ENCODE data around the gene SMAD2. TPM values are rescaled to one million over a fixed set of nuclear protein-coding genes. Genes with fewer than 3 reads are reported as not detected.

SMAD2 gene
- total and polyA plus RNA-seq, 2 experiments from 2014 or later = 30.9 to 90.7 TPM

DNA sequence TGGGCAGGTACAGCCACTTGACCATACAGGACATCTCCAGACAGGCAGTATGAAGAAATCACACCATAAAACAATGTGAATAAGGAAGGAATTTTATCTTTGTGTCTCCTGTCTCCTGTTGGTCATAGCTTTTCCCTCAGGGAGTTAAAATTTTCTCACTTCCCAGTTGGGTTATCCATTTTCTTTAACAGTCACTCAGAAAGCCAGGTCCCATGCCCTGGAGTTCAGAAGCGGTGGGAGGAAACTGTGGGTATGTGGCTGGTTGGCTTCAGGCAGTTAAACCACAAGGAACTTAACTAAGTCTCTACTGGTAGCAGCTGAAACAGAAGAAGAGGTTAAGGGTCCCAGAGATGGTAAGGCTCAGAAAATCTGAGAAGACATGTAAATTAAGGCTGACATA is 6.5 kb upstream of the SMAD2 start:
- no peak overlapping the region for H3K27ac ChIP-seq (ENCODE audit: low read depth)
- TF ChIP-seq ZNF114 (CRISPR knock-in tag; IDR thresholded peaks at IDR 0.05) (no peak), CREB1 (CRISPR knock-in tag; IDR thresholded peaks at IDR 0.05; ENCODE audit: low read depth) (no peak), POLR2AphosphoS5 (IDR thresholded peaks at IDR 0.05; ENCODE audit: low read depth) (no peak), ZNF331 (CRISPR knock-in tag; IDR thresholded peaks at IDR 0.05; ENCODE audit: low read depth) (no peak), JUNB (IDR thresholded peaks at IDR 0.05; ENCODE audit: unreplicated experiment) (no peak), EZH2phosphoT487 (IDR thresholded peaks at IDR 0.05; ENCODE audit: unreplicated experiment) (no peak), NANOG (IDR thresholded peaks at IDR 0.05; ENCODE audit: borderline replicate concordance) (no peak), STAT1 (IDR thresholded peaks at IDR 0.05; ENCODE audit: unreplicated experiment) (no peak), EZH2 (IDR thresholded peaks at IDR 0.05; ENCODE audit: low read depth, unreplicated experiment) (no peak)
- TF ChIP-seq, protein P1, sequence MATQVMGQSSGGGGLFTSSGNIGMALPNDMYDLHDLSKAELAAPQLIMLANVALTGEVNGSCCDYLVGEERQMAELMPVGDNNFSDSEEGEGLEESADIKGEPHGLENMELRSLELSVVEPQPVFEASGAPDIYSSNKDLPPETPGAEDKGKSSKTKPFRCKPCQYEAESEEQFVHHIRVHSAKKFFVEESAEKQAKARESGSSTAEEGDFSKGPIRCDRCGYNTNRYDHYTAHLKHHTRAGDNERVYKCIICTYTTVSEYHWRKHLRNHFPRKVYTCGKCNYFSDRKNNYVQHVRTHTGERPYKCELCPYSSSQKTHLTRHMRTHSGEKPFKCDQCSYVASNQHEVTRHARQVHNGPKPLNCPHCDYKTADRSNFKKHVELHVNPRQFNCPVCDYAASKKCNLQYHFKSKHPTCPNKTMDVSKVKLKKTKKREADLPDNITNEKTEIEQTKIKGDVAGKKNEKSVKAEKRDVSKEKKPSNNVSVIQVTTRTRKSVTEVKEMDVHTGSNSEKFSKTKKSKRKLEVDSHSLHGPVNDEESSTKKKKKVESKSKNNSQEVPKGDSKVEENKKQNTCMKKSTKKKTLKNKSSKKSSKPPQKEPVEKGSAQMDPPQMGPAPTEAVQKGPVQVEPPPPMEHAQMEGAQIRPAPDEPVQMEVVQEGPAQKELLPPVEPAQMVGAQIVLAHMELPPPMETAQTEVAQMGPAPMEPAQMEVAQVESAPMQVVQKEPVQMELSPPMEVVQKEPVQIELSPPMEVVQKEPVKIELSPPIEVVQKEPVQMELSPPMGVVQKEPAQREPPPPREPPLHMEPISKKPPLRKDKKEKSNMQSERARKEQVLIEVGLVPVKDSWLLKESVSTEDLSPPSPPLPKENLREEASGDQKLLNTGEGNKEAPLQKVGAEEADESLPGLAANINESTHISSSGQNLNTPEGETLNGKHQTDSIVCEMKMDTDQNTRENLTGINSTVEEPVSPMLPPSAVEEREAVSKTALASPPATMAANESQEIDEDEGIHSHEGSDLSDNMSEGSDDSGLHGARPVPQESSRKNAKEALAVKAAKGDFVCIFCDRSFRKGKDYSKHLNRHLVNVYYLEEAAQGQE (IDR thresholded peaks at IDR 0.05; ENCODE audit: unreplicated experiment) = no peak
- TF ChIP-seq, protein P2, sequence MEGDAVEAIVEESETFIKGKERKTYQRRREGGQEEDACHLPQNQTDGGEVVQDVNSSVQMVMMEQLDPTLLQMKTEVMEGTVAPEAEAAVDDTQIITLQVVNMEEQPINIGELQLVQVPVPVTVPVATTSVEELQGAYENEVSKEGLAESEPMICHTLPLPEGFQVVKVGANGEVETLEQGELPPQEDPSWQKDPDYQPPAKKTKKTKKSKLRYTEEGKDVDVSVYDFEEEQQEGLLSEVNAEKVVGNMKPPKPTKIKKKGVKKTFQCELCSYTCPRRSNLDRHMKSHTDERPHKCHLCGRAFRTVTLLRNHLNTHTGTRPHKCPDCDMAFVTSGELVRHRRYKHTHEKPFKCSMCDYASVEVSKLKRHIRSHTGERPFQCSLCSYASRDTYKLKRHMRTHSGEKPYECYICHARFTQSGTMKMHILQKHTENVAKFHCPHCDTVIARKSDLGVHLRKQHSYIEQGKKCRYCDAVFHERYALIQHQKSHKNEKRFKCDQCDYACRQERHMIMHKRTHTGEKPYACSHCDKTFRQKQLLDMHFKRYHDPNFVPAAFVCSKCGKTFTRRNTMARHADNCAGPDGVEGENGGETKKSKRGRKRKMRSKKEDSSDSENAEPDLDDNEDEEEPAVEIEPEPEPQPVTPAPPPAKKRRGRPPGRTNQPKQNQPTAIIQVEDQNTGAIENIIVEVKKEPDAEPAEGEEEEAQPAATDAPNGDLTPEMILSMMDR (conservative IDR thresholded peaks at IDR 0.05; ENCODE audit: low read depth in 2 of 2) = no peak
- TF ChIP-seq, protein P3, sequence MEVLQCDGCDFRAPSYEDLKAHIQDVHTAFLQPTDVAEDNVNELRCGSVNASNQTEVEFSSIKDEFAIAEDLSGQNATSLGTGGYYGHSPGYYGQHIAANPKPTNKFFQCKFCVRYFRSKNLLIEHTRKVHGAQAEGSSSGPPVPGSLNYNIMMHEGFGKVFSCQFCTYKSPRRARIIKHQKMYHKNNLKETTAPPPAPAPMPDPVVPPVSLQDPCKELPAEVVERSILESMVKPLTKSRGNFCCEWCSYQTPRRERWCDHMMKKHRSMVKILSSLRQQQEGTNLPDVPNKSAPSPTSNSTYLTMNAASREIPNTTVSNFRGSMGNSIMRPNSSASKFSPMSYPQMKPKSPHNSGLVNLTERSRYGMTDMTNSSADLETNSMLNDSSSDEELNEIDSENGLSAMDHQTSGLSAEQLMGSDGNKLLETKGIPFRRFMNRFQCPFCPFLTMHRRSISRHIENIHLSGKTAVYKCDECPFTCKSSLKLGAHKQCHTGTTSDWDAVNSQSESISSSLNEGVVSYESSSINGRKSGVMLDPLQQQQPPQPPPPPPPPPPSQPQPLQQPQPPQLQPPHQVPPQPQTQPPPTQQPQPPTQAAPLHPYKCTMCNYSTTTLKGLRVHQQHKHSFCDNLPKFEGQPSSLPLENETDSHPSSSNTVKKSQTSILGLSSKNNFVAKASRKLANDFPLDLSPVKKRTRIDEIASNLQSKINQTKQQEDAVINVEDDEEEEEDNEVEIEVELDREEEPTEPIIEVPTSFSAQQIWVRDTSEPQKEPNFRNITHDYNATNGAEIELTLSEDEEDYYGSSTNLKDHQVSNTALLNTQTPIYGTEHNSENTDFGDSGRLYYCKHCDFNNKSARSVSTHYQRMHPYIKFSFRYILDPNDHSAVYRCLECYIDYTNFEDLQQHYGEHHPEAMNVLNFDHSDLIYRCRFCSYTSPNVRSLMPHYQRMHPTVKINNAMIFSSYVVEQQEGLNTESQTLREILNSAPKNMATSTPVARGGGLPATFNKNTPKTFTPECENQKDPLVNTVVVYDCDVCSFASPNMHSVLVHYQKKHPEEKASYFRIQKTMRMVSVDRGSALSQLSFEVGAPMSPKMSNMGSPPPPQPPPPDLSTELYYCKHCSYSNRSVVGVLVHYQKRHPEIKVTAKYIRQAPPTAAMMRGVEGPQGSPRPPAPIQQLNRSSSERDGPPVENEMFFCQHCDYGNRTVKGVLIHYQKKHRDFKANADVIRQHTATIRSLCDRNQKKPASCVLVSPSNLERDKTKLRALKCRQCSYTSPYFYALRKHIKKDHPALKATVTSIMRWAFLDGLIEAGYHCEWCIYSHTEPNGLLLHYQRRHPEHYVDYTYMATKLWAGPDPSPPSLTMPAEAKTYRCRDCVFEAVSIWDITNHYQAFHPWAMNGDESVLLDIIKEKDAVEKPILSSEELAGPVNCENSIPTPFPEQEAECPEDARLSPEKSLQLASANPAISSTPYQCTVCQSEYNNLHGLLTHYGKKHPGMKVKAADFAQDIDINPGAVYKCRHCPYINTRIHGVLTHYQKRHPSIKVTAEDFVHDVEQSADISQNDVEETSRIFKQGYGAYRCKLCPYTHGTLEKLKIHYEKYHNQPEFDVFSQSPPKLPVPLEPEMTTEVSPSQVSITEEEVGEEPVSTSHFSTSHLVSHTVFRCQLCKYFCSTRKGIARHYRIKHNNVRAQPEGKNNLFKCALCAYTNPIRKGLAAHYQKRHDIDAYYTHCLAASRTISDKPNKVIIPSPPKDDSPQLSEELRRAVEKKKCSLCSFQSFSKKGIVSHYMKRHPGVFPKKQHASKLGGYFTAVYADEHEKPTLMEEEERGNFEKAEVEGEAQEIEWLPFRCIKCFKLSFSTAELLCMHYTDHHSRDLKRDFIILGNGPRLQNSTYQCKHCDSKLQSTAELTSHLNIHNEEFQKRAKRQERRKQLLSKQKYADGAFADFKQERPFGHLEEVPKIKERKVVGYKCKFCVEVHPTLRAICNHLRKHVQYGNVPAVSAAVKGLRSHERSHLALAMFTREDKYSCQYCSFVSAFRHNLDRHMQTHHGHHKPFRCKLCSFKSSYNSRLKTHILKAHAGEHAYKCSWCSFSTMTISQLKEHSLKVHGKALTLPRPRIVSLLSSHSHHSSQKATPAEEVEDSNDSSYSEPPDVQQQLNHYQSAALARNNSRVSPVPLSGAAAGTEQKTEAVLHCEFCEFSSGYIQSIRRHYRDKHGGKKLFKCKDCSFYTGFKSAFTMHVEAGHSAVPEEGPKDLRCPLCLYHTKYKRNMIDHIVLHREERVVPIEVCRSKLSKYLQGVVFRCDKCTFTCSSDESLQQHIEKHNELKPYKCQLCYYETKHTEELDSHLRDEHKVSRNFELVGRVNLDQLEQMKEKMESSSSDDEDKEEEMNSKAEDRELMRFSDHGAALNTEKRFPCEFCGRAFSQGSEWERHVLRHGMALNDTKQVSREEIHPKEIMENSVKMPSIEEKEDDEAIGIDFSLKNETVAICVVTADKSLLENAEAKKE (CRISPR knock-in tag; IDR thresholded peaks at IDR 0.05) = no peak
- TF ChIP-seq, protein P4, sequence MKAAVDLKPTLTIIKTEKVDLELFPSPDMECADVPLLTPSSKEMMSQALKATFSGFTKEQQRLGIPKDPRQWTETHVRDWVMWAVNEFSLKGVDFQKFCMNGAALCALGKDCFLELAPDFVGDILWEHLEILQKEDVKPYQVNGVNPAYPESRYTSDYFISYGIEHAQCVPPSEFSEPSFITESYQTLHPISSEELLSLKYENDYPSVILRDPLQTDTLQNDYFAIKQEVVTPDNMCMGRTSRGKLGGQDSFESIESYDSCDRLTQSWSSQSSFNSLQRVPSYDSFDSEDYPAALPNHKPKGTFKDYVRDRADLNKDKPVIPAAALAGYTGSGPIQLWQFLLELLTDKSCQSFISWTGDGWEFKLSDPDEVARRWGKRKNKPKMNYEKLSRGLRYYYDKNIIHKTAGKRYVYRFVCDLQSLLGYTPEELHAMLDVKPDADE (IDR thresholded peaks at IDR 0.05) = no peak
- no peaks in the 10 kb centered on the region for H3K79me2 ChIP-seq (replicated peaks; ENCODE audit: insufficient read depth)
- H2AFZ ChIP-seq = no peak overlapping the region
- no peaks in the 10 kb centered on the region for H3K9me3 Mint-ChIP-seq
- H3K9me2 ChIP-seq (ENCODE audit: insufficient read depth) = peaks cover 1% of the 10 kb centered on the region; the same call in 1 of the 2 replicates
- no peaks in the 10 kb centered on the region for H3K36me3 Mint-ChIP-seq (ENCODE audit: low read depth)
- no peaks in the 10 kb centered on the region for H3K36me3 ChIP-seq (ENCODE audit: insufficient read depth)
- no peaks in the 10 kb centered on the region for H3K27me3 ChIP-seq (ENCODE audit: insufficient read depth)
- no peak for ATAC-seq
- no peak overlapping the region for H3K27ac Mint-ChIP-seq
- peaks cover 10% of the 10 kb centered on the region for H3K4me1 Mint-ChIP-seq
- H3K4me1 ChIP-seq (ENCODE audit: insufficient read depth) = peaks cover 12% of the 10 kb centered on the region
- H3K4me3 ChIP-seq = no peak overlapping the region
- H3K4me3 Mint-ChIP-seq = no peak overlapping the region
- H4K20me1 ChIP-seq (replicated peaks; ENCODE audit: insufficient read depth) = no peaks in the 10 kb centered on the region
- peaks cover under 1% of the 10 kb centered on the region for H3K27me3 Mint-ChIP-seq (ENCODE audit: insufficient read depth, low read depth, poor library complexity)
- no peak overlapping the region for H3K4me2 ChIP-seq
- H3F3A ChIP-seq (replicated peaks; ENCODE audit: low read depth) = 0 out of 2 replicates have a peak, but pooled peaks cover 4% of the 10 kb centered on the region
- DNase-seq (ENCODE audit: low spot score) = no peak

Data from GM23338 (cell line).